AG04449 (cell line): Measurements from ENCODE around the gene MAP1LC3B2.

Experiments used
- CTCF ChIA-PET: fragments of 350-600 bp; formaldehyde crosslinking; extraction: SDS; loops from one replicate; lab custom pipeline; 2021; ENCODE audit warnings: antibody characterized with exemption; lab: Yijun Ruan, JAX
- POLR2A ChIA-PET: fragments of 400-600, 350-600 bp; formaldehyde crosslinking; extraction: SDS; loops from one replicate; lab custom pipeline; 2020; ENCODE audit warnings: antibody characterized with exemption, inconsistent platforms; lab: Yijun Ruan, JAX
- DNase-seq: peaks from one replicate; pipeline ENCODE4 v3.0.0-alpha.2; 2010; ENCODE audit warnings: low read depth, low spot score
- H3K4me3 ChIP-seq: 2 replicates; pipeline ENCODE4 v1.5.1; 2011; ENCODE audit warnings: low read depth, mild to moderate bottlenecking, control low read depth, low read length
- TF ChIP-seq, protein P1 (sequence below): IDR thresholded peaks from one replicate; pipeline ENCODE4 v1.5.1; 2011; ENCODE audit warnings: mild to moderate bottlenecking, moderate library complexity, low read length, control low read depth, inconsistent platforms; ENCODE audit not compliant: insufficient read depth; ENCODE audit errors: missing control alignments

The MAP1LC3B2 gene

DNA sequence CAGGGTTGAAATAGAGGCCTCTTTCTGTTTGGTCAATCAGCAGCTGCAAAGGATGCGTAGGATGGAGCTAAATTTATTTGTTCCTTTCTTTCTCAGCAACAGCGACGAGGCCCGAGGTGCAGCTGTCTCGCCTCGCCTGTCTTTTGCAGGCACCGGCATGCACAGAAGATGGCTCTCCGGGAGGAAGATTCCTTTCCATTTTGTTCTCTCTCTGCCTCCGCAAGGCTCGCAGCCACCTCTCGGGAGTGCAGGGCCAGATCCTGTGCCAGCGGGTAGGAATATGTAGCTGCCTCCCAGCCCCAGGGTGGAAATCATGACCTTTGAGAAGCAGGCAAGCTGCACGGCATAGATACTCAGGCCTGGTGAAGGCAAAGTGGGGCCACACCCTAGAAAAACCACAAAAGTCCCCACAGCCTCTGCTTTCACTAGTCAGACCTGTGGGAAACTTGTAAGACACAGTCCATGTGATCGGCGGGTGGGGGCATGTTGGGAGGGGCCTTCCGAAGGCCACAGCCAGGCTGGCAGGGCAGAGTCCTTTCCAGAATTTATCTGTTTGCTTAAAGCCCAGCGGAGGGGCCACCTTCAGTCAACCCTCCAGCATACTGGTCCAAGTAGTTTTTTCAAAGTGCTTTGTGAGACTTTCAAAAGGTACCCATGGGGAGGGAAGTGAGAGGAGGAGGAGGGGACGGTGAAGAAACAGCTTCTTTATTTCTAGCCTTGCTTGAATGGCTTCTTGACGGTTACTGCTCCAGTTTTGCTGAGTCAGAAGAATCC lies at the start of gene MAP1LC3B2:
Gene MAP1LC3B2 (plus strand): TSS at position 220 of the 774 bp plus-strand sequence. CDS start 16,562 bp downstream, outside the sequence.
- POLR2A ChIA-PET, result interaction anchor here (0.6 kb wide), 1 partner anchor 8 kb away, joined by 3 read pairs; no protein-coding TSS in a partner anchor
- H3K4me3 ChIP-seq, result no peak within 1 kb of the TSS
- DNase-seq, result no peak
- TF ChIP-seq, protein P1, sequence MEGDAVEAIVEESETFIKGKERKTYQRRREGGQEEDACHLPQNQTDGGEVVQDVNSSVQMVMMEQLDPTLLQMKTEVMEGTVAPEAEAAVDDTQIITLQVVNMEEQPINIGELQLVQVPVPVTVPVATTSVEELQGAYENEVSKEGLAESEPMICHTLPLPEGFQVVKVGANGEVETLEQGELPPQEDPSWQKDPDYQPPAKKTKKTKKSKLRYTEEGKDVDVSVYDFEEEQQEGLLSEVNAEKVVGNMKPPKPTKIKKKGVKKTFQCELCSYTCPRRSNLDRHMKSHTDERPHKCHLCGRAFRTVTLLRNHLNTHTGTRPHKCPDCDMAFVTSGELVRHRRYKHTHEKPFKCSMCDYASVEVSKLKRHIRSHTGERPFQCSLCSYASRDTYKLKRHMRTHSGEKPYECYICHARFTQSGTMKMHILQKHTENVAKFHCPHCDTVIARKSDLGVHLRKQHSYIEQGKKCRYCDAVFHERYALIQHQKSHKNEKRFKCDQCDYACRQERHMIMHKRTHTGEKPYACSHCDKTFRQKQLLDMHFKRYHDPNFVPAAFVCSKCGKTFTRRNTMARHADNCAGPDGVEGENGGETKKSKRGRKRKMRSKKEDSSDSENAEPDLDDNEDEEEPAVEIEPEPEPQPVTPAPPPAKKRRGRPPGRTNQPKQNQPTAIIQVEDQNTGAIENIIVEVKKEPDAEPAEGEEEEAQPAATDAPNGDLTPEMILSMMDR, result no peak
- CTCF ChIA-PET, result interaction anchor here (1.2 kb wide), 1 partner anchor 29 kb away, joined by 3 read pairs; no protein-coding TSS in a partner anchor

DNA sequence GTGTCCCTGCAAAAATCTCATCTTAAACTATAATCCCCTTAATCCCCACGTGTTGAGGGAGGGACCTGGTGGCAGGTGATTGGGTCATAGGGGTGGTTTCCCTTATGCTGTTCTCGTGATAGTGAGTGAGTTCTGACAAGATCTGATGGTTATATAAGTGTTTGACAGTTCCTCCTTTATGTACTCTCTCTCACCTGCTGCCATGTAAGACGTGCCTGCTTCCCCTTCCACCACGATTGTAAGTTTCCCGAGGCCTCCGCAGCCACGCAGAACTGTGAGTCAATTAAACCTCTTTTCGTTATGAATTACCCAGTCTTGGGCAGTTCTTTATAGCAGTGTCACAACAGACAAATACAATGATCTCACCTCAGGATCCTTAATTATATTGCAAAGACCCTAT lies 45.2 kb upstream of the MAP1LC3B2 start:
- no peak for DNase-seq
- ChIA-PET CTCF (no interaction called here), POLR2A (no interaction called here)
- H3K4me3 ChIP-seq, result no peak overlapping the region
- TF ChIP-seq, protein P1, result no peak

DNA sequence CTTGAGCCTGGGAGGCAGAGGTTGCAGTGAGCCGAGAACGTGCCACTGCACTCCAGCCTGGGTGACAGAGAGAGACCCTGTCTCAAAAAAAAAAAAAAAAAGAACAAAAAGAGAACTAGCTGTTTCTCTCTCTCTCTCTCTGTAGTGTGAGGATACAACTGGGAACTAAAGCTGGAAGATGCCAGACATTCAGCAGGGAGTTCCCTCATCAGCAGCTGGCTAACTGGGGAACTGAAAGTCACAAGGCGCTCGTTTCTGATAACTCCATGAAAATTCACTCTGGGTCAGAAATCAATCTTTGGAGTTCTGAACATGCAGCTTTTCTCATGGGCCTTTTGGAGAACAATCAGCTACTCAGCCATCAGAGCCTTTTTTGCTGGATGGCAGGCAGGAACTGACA lies 43.5 kb upstream of the MAP1LC3B2 start:
- TF ChIP-seq, protein P1, result no peak
- DNase-seq, result no peak
- CTCF ChIA-PET, result interaction anchor here (1.1 kb wide), 1 partner anchor 374 kb away, joined by 3 read pairs; no protein-coding TSS in a partner anchor
- no peak overlapping the region for H3K4me3 ChIP-seq
- POLR2A ChIA-PET, result no interaction called here

DNA sequence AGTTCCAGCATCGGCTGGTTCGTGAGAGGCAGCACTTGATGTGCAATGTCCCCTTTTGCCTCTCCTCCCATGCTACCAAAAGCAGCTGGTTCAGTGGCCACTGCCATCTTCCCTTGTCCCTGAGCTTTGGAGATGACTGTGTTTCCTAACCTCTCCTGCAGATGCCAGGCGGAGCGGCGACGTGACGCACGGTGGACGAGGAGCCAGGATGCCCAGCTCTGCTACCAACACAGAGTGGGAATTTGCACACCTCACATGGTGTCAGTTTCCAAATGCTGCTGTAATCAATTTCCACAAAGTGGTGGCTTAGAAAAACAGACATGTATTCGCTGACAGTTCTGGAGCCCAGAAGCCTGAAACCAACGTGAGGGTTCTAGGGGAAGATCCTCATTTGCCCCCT lies 42.5 kb upstream of the MAP1LC3B2 start:
- H3K4me3 ChIP-seq, result no peak overlapping the region
- no peak for DNase-seq
- ChIA-PET CTCF (no interaction called here), POLR2A (no interaction called here)
- TF ChIP-seq, protein P1, result no peak

DNA sequence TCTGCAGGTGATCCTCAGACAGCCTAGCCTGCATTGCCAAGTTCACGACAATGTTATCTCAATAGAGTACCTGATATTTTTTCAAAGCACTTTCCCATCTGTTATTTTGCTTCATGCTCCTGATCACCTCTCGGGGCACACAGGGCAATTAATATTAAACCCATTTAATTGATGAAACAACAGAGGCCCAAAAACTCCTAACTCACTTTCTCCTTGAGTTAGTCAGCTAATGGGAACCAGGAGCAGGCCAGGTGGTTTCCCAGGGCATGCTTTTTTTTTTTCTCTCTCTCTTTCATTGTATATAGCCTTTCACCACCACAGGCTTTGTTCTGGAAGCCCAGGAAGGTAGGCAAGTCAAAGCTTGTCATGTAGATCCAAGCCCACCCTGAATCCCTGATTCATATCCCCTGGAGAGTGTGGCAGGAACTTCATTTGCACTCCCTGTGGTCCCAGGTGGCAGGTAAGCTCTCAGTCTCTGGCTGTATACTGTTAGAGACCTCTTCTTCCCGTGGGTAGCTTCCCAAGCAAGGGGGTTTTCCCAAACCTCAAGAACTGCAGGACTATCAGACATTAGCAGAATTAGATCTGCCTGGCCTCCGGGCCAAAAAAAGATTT lies 41.6 kb upstream of the MAP1LC3B2 start:
- ChIA-PET CTCF (no interaction called here), POLR2A (no interaction called here)
- no peak for DNase-seq
- no peak overlapping the region for H3K4me3 ChIP-seq
- TF ChIP-seq, protein P1, result no peak

DNA sequence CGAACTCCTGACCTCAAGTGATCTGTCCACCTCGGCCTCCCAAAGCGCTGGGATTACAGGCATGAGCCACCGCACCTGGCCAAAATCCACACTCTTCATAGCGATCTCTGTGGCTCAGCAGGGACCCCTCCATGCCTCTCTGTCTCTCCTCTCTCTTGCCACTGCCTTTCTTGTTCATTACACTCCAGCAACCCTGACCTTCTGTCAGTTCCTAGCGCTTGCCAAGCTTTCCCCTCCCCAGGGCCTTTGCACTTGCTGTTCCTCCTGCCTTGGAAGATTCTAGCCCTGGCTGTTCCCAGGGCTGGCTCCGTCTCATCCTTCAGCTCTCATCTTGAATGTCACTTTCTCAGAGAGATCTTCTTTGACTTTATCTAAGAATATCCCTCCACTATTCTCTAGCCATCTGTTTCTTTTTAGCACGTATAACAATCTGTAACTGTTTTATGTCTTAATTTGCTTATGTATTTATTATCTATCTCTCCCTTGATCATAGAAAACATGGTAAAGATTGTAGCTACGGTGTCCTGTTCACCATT lies 38.9 kb upstream of the MAP1LC3B2 start:
- POLR2A ChIA-PET, result no interaction called here
- TF ChIP-seq, protein P1, result no peak
- CTCF ChIA-PET, result no interaction called here
- H3K4me3 ChIP-seq, result no peak overlapping the region
- DNase-seq, result no peak
